Omental fat pad (tissue), 4 donors: ENCODE results near the gene STAG1. TPM values are rescaled to one million over a fixed set of nuclear protein-coding genes. Genes with fewer than 3 reads are reported as not detected.
"Not testable (repeated sequence)": the region's sequence is repeated elsewhere in the genome, so short reads cannot be mapped to it uniquely, and the experiment has no call there.

Experiments used
- ATAC-seq: fragments of 150-250 bp; one replicate; pipeline ENCODE4 v1.9.1; 2016; ENCODE audit warnings: mild to moderate bottlenecking, moderate library complexity; ENCODE audit not compliant: low FRiP score
- DNase-seq: peaks from one replicate; pipeline ENCODE4 v3.0.0-alpha.2; 2019; ENCODE audit warnings: low spot score
- total RNA-seq, 4 donors: library from RNA; depleted of rRNA; stranded (reverse); fragments of >200 nt; gene quantifications; one replicate each; pipeline ENCODE4 v1.1.0, GENCODE V29; 2016
- TF ChIP-seq, protein P1 (sequence below), 3 donors: fragments of 450-650 bp; IDR thresholded peaks; one replicate each; pipeline ENCODE4 v1.5.1; 2016 to 2017; ENCODE audit warnings: antibody characterized with exemption in 3 of 3, mild to moderate bottlenecking in 3 of 3, moderate library complexity in 2 of 3

The STAG1 gene
- total RNA-seq, 4 donors from 2014 or later: 37.6 to 57.5 (median 41.6) TPM

DNA sequence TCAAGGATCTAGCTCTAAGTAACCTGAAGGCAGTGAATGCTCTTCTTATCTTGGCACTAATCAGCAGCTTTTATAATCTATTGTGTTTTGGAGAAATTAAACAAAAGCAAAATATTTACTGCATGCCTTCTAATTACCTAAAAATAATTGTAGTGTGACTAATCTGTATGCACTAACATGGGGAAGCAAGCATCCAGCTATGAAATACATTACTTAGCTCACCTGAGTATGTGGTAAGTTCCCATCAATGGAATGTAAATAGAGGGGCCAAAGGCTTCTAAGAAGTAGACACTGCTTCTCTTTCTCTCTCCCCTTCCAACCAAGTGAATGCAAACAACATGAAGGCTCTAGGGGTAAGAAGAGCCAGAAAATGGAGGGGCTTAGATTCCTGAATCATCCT is 165.6 kb downstream of the STAG1 start:
- ATAC-seq (no peak), DNase-seq (no peak)
- TF ChIP-seq, protein P1, sequence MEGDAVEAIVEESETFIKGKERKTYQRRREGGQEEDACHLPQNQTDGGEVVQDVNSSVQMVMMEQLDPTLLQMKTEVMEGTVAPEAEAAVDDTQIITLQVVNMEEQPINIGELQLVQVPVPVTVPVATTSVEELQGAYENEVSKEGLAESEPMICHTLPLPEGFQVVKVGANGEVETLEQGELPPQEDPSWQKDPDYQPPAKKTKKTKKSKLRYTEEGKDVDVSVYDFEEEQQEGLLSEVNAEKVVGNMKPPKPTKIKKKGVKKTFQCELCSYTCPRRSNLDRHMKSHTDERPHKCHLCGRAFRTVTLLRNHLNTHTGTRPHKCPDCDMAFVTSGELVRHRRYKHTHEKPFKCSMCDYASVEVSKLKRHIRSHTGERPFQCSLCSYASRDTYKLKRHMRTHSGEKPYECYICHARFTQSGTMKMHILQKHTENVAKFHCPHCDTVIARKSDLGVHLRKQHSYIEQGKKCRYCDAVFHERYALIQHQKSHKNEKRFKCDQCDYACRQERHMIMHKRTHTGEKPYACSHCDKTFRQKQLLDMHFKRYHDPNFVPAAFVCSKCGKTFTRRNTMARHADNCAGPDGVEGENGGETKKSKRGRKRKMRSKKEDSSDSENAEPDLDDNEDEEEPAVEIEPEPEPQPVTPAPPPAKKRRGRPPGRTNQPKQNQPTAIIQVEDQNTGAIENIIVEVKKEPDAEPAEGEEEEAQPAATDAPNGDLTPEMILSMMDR (IDR thresholded peaks at IDR 0.05): no peak

DNA sequence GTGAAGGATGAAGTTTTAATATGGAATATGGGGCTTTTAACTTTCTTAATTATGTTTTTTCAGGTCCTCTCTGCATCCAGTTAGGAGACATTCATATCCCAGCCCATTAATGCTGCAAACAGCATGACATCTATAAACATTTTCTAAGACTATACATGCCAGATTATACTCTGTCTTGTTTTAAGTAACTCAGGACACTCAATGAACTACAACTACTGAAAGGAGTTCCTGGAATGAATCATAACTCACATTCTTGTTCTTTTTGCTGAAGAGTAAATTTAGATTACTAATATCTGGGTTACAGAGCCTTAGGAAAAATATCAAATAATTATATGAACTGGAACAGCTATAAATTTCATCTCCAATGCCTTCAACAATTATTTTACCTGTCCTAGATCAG is 167.4 kb downstream of the STAG1 start:
- TF ChIP-seq, protein P1 (IDR thresholded peaks at IDR 0.05): no peak
- DNase-seq (no peak), ATAC-seq (no peak)

DNA sequence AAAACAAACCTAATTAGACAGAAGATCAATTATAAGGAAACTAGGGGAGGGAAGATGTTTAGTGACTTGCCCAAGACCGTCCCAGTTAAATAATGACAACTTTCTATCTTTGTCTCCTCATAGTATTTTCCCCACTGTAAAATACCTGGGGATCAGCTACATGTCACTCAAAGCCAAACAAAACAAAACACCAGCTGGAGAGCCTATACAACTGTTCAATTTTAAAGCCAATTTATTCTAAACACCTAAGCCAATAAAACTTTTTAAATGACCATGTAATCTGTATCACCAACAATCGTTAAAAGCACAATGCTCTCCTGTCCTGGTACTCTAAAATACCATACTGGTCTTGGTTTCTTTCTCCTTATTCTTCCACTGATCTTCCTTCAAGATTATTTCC is 168.4 kb downstream of the STAG1 start:
- TF ChIP-seq, protein P1 (IDR thresholded peaks at IDR 0.05): no peak
- DNase-seq: no peak
- no peak for ATAC-seq

DNA sequence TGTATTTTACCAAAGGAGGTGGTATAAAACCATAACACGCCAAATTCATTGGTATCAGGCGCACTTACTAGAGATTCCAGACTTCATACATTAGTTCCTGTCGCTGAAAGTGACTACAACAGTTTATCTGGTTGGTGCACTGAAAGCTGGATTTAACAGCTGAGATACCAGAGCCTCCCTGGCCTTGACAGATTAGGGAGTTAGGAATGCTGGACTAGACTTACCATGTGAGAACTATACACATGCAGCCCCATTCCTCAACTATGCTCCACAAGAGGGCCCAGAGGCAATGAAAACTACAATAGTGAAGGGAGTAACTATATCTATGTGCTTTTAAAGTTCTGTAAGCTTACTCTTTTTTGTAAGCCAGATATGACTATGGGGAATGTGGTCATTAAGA is 174.4 kb downstream of the STAG1 start:
- ATAC-seq (no peak), DNase-seq (no peak)
- TF ChIP-seq, protein P1 (IDR thresholded peaks at IDR 0.05): no peak

DNA sequence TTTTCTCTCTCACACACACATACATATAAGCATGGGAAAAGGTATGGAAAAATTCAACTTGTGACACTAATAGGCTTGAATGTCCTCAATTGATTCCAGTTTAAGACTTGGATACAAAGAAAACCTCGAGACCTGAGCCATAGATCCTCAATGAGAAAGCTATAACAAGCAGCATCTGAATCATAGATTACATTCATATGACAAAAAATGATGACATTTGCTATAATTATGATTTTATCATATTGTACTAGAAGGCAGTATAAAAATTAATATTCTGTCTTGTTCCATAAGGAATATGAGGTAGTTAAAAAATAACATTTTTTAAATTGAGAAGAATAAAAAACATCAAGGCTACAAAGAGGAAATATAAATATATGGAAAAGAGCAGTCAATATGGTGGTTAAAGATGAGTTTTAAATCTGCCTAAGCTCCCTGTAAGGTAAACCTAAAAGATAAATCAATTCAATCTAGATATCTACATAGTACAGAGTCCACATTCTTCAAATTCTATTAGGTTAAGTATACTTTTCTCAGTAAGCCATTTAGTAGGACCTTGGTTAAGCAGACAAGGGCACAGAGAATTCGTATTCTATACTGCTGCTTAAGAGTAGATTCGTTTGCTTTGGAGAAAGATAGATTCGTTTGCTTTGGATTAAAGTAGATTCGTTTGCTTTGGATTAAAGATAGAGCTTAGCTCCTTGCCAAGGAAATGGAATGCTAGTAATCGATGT is 175.7 kb downstream of the STAG1 start:
- ATAC-seq (no peak), DNase-seq (no peak)
- TF ChIP-seq, protein P1 (IDR thresholded peaks at IDR 0.05): no peak

DNA sequence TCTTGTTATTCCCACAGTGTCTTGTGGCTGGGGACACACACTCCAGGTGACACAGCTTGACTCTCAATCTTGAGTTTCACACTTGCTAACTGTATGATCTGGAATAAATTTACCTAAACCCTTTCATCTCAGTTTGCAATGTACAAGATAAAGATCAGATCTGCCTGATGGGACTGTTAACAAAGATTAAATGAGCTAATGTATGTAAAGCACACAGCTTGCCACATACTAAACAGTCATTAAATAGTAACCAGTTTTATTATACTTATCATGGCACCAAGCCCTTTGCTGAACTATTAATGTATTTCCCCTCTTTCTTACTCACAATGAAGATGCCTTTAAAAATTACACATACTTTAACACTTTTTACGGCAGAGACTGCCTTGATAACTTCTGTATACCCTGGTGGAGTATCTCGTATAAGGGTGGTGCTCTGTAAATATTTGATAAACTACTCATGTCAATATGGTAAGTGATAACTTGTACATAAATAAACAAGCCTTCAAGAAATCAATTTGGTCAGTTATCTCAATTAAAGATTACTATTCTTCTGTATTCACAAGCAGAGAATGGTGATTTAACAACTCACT is 184.5 kb downstream of the STAG1 start:
- ATAC-seq: no peak
- DNase-seq: no peak
- TF ChIP-seq, protein P1 (IDR thresholded peaks at IDR 0.05): no peak

DNA sequence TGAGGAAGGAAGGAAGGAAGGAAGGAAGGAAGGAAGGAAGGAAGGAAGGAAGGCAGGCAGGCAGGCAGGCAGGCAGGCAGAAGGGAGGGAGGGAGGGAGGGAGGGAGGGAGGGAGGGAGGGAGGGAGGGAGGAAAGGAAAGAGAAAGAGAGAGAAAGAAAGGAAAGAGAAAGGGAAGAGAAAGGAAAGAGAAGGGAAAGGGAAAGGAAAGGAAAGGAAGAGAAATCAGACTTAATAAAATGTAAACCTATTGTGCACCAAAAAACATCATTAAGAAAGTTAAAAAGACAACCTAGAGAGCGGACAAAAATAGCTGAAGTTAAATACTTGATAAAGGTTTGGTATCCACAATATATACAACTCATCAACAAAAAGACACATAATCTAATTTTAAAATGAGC is 187.2 kb downstream of the STAG1 start:
- not testable (repeated sequence) for ATAC-seq, DNase-seq
